Fibroblast of the aortic adventitia (primary cell): ENCODE measurements around the gene TNS3. TPM values are rescaled to one million over a fixed set of nuclear protein-coding genes. Genes with fewer than 3 reads are reported as not detected.

Source experiments
- DNase-seq: peaks from one replicate; pipeline ENCODE4 v3.0.0-alpha.2; 2010; ENCODE audit warnings: low read depth
- H3K4me3 ChIP-seq: 2 replicates; pipeline ENCODE4 v1.5.1; 2011; ENCODE audit warnings: low read depth, mild to moderate bottlenecking, control low read depth, low read length, moderate library complexity
- total RNA-seq: library from RNA; depleted of rRNA; stranded (reverse); fragments of >200 nt; gene quantifications from 2 replicates; pipeline ENCODE4 v1.2.3, GENCODE V29; 2012; ENCODE audit warnings: low replicate concordance
- TF ChIP-seq, protein P1 (sequence below): IDR thresholded peaks from 2 replicates; pipeline ENCODE4 v1.5.1; 2011; ENCODE audit warnings: mild to moderate bottlenecking, low read length, control low read depth, inconsistent platforms; ENCODE audit not compliant: insufficient read depth

Gene TNS3
- total RNA-seq, 1 donor, result 28.3 TPM

DNA sequence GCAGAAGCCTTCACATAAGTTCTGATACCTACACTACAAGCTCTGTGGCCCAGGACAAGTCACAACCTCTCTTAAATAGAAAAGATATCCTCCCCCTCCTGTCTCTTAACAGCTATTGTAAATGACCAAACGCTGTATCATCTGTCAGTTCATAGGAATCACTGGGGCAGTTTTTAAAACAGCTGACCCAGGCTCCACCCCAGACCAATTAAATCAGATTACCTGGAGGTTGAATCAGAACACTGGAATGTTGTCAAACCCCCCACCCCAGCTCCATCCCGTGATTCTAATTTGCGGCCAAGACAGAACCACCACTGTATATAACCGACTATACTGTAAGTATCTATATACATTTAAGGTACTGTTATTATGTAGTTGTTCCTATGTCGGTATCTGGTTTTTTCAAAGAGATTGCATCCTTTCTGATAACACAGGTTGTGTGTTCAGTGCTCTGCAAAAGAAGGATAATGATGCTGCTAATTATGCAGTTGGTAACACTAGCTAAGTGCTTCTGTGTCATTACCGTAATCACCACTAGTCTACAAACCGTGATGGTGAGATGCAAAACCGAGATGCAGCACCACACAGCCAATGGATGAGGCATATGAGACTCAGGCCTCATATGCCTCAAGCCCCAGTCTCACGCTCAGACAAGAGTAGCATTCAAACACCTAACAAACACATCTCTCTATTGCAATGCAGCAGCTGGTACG, 47.4 kb downstream of the TNS3 start:
- no peak for DNase-seq
- H3K4me3 ChIP-seq, result no peak overlapping the region
- TF ChIP-seq, protein P1, sequence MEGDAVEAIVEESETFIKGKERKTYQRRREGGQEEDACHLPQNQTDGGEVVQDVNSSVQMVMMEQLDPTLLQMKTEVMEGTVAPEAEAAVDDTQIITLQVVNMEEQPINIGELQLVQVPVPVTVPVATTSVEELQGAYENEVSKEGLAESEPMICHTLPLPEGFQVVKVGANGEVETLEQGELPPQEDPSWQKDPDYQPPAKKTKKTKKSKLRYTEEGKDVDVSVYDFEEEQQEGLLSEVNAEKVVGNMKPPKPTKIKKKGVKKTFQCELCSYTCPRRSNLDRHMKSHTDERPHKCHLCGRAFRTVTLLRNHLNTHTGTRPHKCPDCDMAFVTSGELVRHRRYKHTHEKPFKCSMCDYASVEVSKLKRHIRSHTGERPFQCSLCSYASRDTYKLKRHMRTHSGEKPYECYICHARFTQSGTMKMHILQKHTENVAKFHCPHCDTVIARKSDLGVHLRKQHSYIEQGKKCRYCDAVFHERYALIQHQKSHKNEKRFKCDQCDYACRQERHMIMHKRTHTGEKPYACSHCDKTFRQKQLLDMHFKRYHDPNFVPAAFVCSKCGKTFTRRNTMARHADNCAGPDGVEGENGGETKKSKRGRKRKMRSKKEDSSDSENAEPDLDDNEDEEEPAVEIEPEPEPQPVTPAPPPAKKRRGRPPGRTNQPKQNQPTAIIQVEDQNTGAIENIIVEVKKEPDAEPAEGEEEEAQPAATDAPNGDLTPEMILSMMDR, result no peak

DNA sequence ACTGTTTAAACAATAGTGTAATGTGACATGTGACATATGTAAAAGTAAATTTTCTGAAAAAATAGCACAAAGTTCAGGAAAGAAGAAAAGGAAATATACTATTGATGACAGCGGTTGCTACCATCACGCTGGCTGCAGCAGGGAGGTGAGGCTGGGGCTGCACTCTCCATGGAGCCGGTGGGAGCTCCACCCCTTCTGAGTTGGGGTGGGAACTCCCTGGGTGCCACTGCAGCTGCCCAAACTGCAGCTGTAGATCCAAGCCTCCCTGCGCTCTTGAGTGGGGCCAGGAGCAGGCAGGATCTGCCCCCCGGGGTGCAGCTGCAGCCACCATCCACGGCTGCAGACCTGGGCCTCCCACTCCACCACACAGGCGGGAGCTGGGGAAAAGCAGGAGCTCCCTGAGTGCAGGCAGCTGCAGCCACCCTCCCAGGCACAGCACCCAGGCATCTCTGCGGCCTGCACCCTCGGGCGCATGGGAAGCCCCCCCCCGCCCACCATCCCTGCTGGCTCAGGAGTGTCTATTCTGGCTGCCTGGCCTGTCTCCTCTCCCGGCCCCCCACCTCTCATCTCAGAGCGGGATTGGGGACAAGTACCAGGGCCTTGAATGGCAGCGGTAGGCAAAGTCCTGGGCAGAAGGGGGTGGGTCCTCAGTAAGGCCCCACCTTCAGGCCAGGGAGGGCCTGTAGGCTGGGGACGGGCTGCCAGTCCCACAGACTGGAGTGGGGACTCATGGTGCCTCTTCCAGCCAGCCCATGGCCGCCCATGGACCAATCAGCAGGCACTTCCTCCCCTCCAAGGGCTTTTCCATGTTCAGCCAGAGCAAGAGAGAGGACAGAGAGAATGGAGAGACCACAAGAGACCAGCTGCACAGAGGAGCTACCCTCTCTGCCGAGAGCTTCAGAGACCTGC, 50.1 kb downstream of the TNS3 start:
- TF ChIP-seq, protein P1, result no peak
- no peak for DNase-seq
- no peak overlapping the region for H3K4me3 ChIP-seq

DNA sequence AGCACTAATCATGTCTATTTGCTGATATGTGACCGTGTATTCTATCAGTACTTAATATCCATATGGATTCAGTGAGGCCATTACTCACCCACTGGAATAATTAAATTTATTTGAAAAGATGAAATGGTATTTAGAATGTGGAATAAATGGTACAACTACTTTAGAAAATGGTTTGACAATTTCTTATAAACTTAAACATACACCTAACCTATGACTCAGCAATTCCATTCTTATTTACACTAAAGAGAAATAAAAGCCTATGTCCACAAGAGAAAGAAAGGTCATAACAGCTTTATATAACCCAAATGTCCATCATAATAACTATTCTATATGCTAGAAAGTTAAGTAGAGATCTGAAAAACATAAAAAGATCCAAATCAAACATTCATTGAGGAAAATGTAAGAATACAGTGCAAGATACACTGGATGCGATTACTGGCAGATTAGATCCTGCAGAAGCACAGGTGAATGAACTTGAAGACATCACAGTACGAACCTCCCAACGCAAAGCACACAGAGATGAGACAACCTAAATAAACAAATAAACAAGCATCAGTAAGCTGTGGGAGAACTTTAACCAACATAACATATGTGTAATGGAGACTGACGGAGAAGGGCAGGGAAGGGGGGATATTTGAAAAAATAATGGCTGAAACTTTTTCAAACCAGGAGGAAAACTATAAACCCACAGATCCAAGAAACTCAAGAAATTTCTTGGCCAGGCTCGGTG, 51.9 kb downstream of the TNS3 start:
- TF ChIP-seq, protein P1, result no peak
- DNase-seq, result no peak
- no peak overlapping the region for H3K4me3 ChIP-seq

GRCh38 chr7:47529405-47529804, 52.5 kb downstream of the TNS3 start:
- TF ChIP-seq, protein P1, result no peak
- DNase-seq, result no peak

DNA sequence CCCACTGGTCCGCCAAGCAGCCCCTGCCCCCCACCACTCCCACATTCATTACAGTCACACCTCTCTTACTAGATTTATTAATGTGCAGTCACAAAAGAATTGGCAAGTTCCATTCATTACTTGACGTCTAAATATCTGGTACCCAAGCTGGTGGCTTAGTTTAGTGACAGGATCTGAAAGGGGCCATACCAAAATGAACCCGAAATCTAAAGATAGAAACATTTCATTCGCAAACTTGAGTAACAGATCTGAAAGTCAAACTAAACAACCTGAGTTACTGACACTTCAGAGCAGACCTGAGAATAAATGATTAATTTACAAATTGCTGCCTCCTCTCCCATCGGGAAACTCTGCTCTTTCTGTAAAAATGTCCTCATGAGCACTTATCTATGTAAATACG, 53.4 kb downstream of the TNS3 start:
- TF ChIP-seq, protein P1, result no peak
- H3K4me3 ChIP-seq, result no peak overlapping the region
- no peak for DNase-seq

More at GRCh38 chr7:47529405-47529804, 52.5 kb downstream of the TNS3 start:
- no peak overlapping the region for H3K4me3 ChIP-seq

DNA sequence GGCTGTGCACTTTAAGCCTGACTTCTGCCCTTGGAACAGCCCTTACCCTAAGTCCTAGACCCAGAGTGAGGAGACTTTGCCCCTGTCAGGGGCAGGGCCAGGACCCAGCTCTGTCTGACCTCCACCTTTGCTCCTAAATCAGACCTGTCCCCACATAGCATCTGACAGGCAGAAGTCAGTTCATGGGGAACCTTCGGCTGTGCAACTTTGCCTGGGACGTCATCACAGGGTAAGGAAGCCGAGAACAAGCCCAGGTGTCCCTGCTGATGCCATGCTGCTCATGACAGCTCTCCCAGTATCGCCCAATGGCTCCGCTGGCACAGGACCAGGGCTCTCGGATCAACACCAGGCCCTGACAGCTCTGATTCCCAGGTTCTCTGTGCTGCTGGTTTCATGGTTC, 55.4 kb downstream of the TNS3 start:
- TF ChIP-seq, protein P1, result no peak

More for the DNA sequence above, 55.4 kb downstream of the TNS3 start:
- no peak overlapping the region for H3K4me3 ChIP-seq
- no peak for DNase-seq
